Measurements from ENCODE around the gene ADORA2A. TPM values are rescaled to one million over a fixed set of nuclear protein-coding genes. Genes with fewer than 3 reads are reported as not detected.

The ADORA2A gene
- total RNA-seq, 1 experiment from 2014 or later = 3.5 TPM

GRCh38 chr22:24389680-24390079, 37.7 kb upstream of the ADORA2A start:
- no peaks in the 10 kb centered on the region for H3K23me2 ChIP-seq (ENCODE audit: insufficient read length, low read depth, low read length, poor library complexity, severe bottlenecking)
- H3K27me3 Mint-ChIP-seq (ENCODE audit: low read depth) = no peaks in the 10 kb centered on the region
- no peaks in the 10 kb centered on the region for H3K9me3 ChIP-seq (ENCODE audit: control insufficient read depth, low read depth, low read length)
- no peak overlapping the region for H3T11ph ChIP-seq (ENCODE audit: low read length)
- no peak overlapping the region for H3K18ac ChIP-seq (ENCODE audit: insufficient read length, low read depth, low read length)
- no peak overlapping the region for H2BK20ac ChIP-seq (ENCODE audit: low read depth, low read length, poor library complexity, severe bottlenecking)
- TF ChIP-seq CTCF (conservative IDR thresholded peaks at IDR 0.05) = no peak
- H2AK5ac ChIP-seq (ENCODE audit: insufficient read length, low read length) = no peak overlapping the region
- no peak overlapping the region for H3K27ac ChIP-seq (ENCODE audit: insufficient read length, low read depth, low read length)
- H2BK12ac ChIP-seq (ENCODE audit: insufficient read length, low read depth, low read length) = no peak overlapping the region
- no peak overlapping the region for H2BK120ac ChIP-seq (ENCODE audit: low read depth, low read length, poor library complexity, severe bottlenecking)
- DNase-seq = no peak
- peaks cover 5 to 10% (median 6%) of the 10 kb centered on the region in 3 experiments; a peak in 6 of 7 replicates for H3K36me3 Mint-ChIP-seq (ENCODE audit: insufficient read depth in 1 of 3, low read depth in 3 of 3)
- H4K8ac ChIP-seq (replicated peaks; ENCODE audit: insufficient read length, low read depth, low read length) = no peak overlapping the region
- H2BK5ac ChIP-seq (ENCODE audit: insufficient read length, low read length) = no peak overlapping the region
- H3K27ac Mint-ChIP-seq = no peak overlapping the region
- H4K5ac ChIP-seq (ENCODE audit: insufficient read length, low read depth, low read length) = no peak overlapping the region
- H4K91ac ChIP-seq (ENCODE audit: insufficient read length, low read depth, low read length) = no peak overlapping the region
- H3K27me3 ChIP-seq (ENCODE audit: insufficient read depth, low read length) = no peaks in the 10 kb centered on the region
- no peaks in the 10 kb centered on the region for H3K4me1 ChIP-seq (ENCODE audit: insufficient read depth, low read length)
- H3K4me3 Mint-ChIP-seq = no peak overlapping the region
- H3K79me1 ChIP-seq (ENCODE audit: insufficient read depth, low read depth, low read length, poor library complexity, severe bottlenecking) = no peaks in the 10 kb centered on the region
- no peaks in the 10 kb centered on the region for H3K9me3 Mint-ChIP-seq
- H2BK15ac ChIP-seq (ENCODE audit: low read depth, low read length) = no peak overlapping the region
- H3K4me2 ChIP-seq (ENCODE audit: insufficient read depth, insufficient read length, low read length) = no peak overlapping the region
- no peak overlapping the region for H3K56ac ChIP-seq (ENCODE audit: insufficient read length, low read depth, low read length)
- H3K79me2 ChIP-seq (ENCODE audit: insufficient read depth, low read length) = no peaks in the 10 kb centered on the region
- H3K23ac ChIP-seq (ENCODE audit: insufficient read length, low read depth, low read length) = no peak overlapping the region
- no CpG with 5 or more reads among the region's 1 CpG for WGBS (ENCODE audit: extremely low coverage, insufficient read length, low lambda C conversion rate)
- no peak overlapping the region for H3K9ac ChIP-seq (ENCODE audit: extremely low read depth, insufficient read length, low read length)
- H3K4ac ChIP-seq (ENCODE audit: low read depth, low read length) = no peak overlapping the region
- H3K14ac ChIP-seq (ENCODE audit: insufficient read depth, low read length) = no peak overlapping the region
- H4K20me1 ChIP-seq (ENCODE audit: control insufficient read depth, insufficient read depth, insufficient read length) = no peaks in the 10 kb centered on the region
- H2AFZ ChIP-seq (ENCODE audit: low read length) = no peak overlapping the region
- H3K4me1 Mint-ChIP-seq = no peaks in the 10 kb centered on the region

Data from H9 (cell line).